H1 (cell line): ENCODE measurements around the gene ARPC4. TPM values are rescaled to one million over a fixed set of nuclear protein-coding genes. Genes with fewer than 3 reads are reported as not detected.
A peak's percentile ranks its signal among the peaks of the same experiment; 100 is the strongest.
"Not testable (repeated sequence)": the region's sequence is repeated elsewhere in the genome, so short reads cannot be mapped to it uniquely, and the experiment has no call there.

Experiments used
- CTCF ChIA-PET: fragments of 300-600 bp; sonication (Branson Sonifier 250); formaldehyde crosslinking; loops from one replicate; lab custom pipeline; 2021; ENCODE audit not compliant: partially characterized antibody; lab: Charles Lee
- POLR2A ChIA-PET: fragments of 300-600 bp; sonication (Branson Sonifier 250); formaldehyde crosslinking; loops from one replicate; lab custom pipeline; 2021; ENCODE audit warnings: inconsistent platforms; ENCODE audit not compliant: partially characterized antibody; lab: Charles Lee
- DNase-seq, 2 experiments: peaks; one replicate each; pipeline versions ENCODE4 v3.0.0 to v3.0.0-alpha.2; 2010 to 2022; ENCODE audit warnings: low spot score in 2 of 2, low read depth in 1 of 2, mixed read lengths in 1 of 2
- FAIRE-seq: peaks from 2 replicates; lab custom pipeline; 2011; peaks lifted over from hg19 to GRCh38; lab: Jason Lieb, UNC
- H2AFZ ChIP-seq: 2 replicates; pipeline ENCODE4 v1.8.1; 2012; ENCODE audit warnings: low read length, inconsistent platforms
- H2AK5ac ChIP-seq: 2 replicates; pipeline ENCODE4 v1.6.1; 2013; ENCODE audit warnings: low read depth, low read length
- H2BK120ac ChIP-seq: replicated peaks from 2 replicates; pipeline ENCODE3; 2013; ENCODE audit warnings: low read depth, low read length, inconsistent platforms
- H2BK12ac ChIP-seq: 2 replicates; pipeline ENCODE4 v1.6.1; 2013; ENCODE audit warnings: low read depth, low read length
- H2BK15ac ChIP-seq: 2 replicates; pipeline ENCODE4 v1.6.1; 2013; ENCODE audit warnings: low read length
- H2BK20ac ChIP-seq: 2 replicates; pipeline ENCODE4 v1.6.1; 2013; ENCODE audit warnings: low read length
- H2BK5ac ChIP-seq: 2 replicates; pipeline ENCODE4 v1.6.1; 2013; ENCODE audit warnings: low read depth, low read length
- H3K14ac ChIP-seq: 2 replicates; pipeline ENCODE4 v1.6.1; 2013; ENCODE audit warnings: inconsistent platforms; ENCODE audit not compliant: insufficient read length
- H3K18ac ChIP-seq: 2 replicates; pipeline ENCODE4 v1.6.1; 2013; ENCODE audit warnings: low read length; ENCODE audit errors: extremely low read depth
- H3K23ac ChIP-seq: 2 replicates; pipeline ENCODE4 v1.6.1; 2013; ENCODE audit warnings: inconsistent platforms; ENCODE audit not compliant: insufficient read length
- H3K23me2 ChIP-seq: 2 replicates; pipeline ENCODE4 v1.6.1; 2013; ENCODE audit warnings: low read depth, low read length
- H3K27ac ChIP-seq: 2 replicates; pipeline ENCODE4 v1.6.1; 2011; ENCODE audit warnings: low read depth, low read length, inconsistent platforms
- H3K27me3 ChIP-seq, 4 experiments: replicated peaks in 1 of 4; 1 replicate in 1 of 4; 2 replicates in 3 of 4; pipeline versions ENCODE4 v1.6.1 to v1.8.1; 2011 to 2013; ENCODE audit warnings: low read length in 3 of 4, mild to moderate bottlenecking in 3 of 4, inconsistent platforms in 2 of 4, mixed read lengths in 2 of 4, moderate library complexity in 1 of 4; ENCODE audit not compliant: control insufficient read depth in 3 of 4, insufficient read depth in 3 of 4; ENCODE audit errors: extremely low read depth in 1 of 4
- H3K36me3 ChIP-seq, 4 experiments: 2 replicates each; pipeline versions ENCODE4 v1.6.1 to v1.8.1; 2011 to 2013; ENCODE audit warnings: mild to moderate bottlenecking in 4 of 4, low read length in 3 of 4, moderate library complexity in 2 of 4, control low read depth in 1 of 4, inconsistent platforms in 1 of 4; ENCODE audit not compliant: insufficient read depth in 4 of 4, control insufficient read depth in 2 of 4
- H3K4ac ChIP-seq: replicated peaks from 2 replicates; pipeline ENCODE3; 2013; ENCODE audit warnings: low read length, low read depth, mixed read lengths, inconsistent platforms; ENCODE audit not compliant: insufficient read length
- H3K4me1 ChIP-seq, 4 experiments: replicated peaks in 1 of 4; 1 replicate in 1 of 4; 2 replicates in 3 of 4; pipeline versions ENCODE4 v1.6.1 to v1.8.1; 2011 to 2013; ENCODE audit warnings: low read length in 3 of 4, inconsistent platforms in 2 of 4, mixed read lengths in 1 of 4; ENCODE audit not compliant: insufficient read depth in 4 of 4, control insufficient read depth in 3 of 4
- H3K4me2 ChIP-seq, 2 experiments: 2 replicates each; pipeline versions ENCODE4 v1.6.1 to v1.8.1; 2011 to 2013; ENCODE audit warnings: low read depth in 2 of 2, low read length in 2 of 2, control low read depth in 1 of 2, inconsistent platforms in 1 of 2, mild to moderate bottlenecking in 1 of 2; ENCODE audit not compliant: insufficient read depth in 1 of 2
- H3K4me3 ChIP-seq, 4 experiments: fragments of 200-600, 300-600 bp in 1 of 4; sonication (generic), shearing (Covaris generic), sonication (Bioruptor Twin) in 1 of 4; 2 replicates each; pipeline versions ENCODE4 v1.5.1 to v1.8.1; 2011 to 2016; ENCODE audit warnings: low read length in 4 of 4, low read depth in 3 of 4, control low read depth in 2 of 4, inconsistent platforms in 2 of 4, mild to moderate bottlenecking in 2 of 4, mixed read lengths in 1 of 4, moderate library complexity in 1 of 4; ENCODE audit not compliant: insufficient read depth in 2 of 4; ENCODE audit errors: extremely low read depth in 1 of 4
- H3K56ac ChIP-seq: replicated peaks from 2 replicates; pipeline ENCODE3; 2013; ENCODE audit warnings: low read depth, mild to moderate bottlenecking, mixed read lengths, low read length, inconsistent platforms; ENCODE audit not compliant: insufficient read length
- H3K79me1 ChIP-seq: 2 replicates; pipeline ENCODE4 v1.6.1; 2013; ENCODE audit warnings: low read depth, low read length, control low read depth
- H3K79me2 ChIP-seq, 2 experiments: 2 replicates each; pipeline versions ENCODE4 v1.6.1 to v1.8.1; 2012 to 2013; ENCODE audit warnings: low read length in 2 of 2, mild to moderate bottlenecking in 2 of 2, inconsistent platforms in 1 of 2; ENCODE audit not compliant: insufficient read depth in 2 of 2, control insufficient read depth in 1 of 2
- H3K9ac ChIP-seq, 4 experiments: replicated peaks in 1 of 4; 1 replicate in 1 of 4; 2 replicates in 3 of 4; pipeline versions ENCODE4 v1.6.1 to v1.8.1; 2011 to 2013; ENCODE audit warnings: low read depth in 3 of 4, low read length in 3 of 4, control low read depth in 2 of 4, mild to moderate bottlenecking in 2 of 4, moderate library complexity in 2 of 4, inconsistent platforms in 1 of 4; ENCODE audit errors: extremely low read depth in 1 of 4
- H3K9me3 ChIP-seq, 2 experiments: 2 replicates each; pipeline versions ENCODE4 v1.6.1 to v1.8.1; 2012 to 2013; ENCODE audit warnings: mild to moderate bottlenecking in 2 of 2, moderate library complexity in 2 of 2, control low read depth in 1 of 2, inconsistent platforms in 1 of 2, low read depth in 1 of 2, low read length in 1 of 2, mixed read lengths in 1 of 2; ENCODE audit not compliant: insufficient read depth in 2 of 2
- H4K20me1 ChIP-seq, 2 experiments: replicated peaks in 1 of 2; 2 replicates each; pipeline versions ENCODE3 to v1.8.1; 2011 to 2013; ENCODE audit warnings: inconsistent platforms in 2 of 2, low read length in 2 of 2, mild to moderate bottlenecking in 1 of 2; ENCODE audit not compliant: insufficient read depth in 2 of 2, control insufficient read depth in 1 of 2
- H4K5ac ChIP-seq: 2 replicates; pipeline ENCODE4 v1.6.1; 2013; ENCODE audit warnings: low read length, low read depth, mixed read lengths, inconsistent platforms; ENCODE audit not compliant: insufficient read length
- H4K8ac ChIP-seq: 2 replicates; pipeline ENCODE4 v1.8.0; 2013; ENCODE audit warnings: mild to moderate bottlenecking, moderate library complexity, low read length, inconsistent platforms; ENCODE audit not compliant: insufficient read depth; ENCODE audit errors: extremely low read depth
- H4K91ac ChIP-seq: replicated peaks from 2 replicates; pipeline ENCODE3; 2013; ENCODE audit warnings: low read length, mixed read lengths, inconsistent platforms; ENCODE audit not compliant: insufficient read length
- MAFK ChIP-seq: IDR thresholded peaks from 2 replicates; pipeline ENCODE4 v1.6.1; 2012; ENCODE audit warnings: low read depth, mild to moderate bottlenecking, improper control_type of control experiment, low read length
- WGBS, 2 experiments: shearing (Covaris generic) in 1 of 2; methylation state at CpG; one replicate each; pipeline versions ENCODE4 v1.1.6 to v1.1.7; 2013 to 2015; ENCODE audit warnings: low lambda C conversion rate in 2 of 2, mixed read lengths in 2 of 2, inconsistent platforms in 1 of 2, low coverage in 1 of 2, missing lambda C conversion rate in 1 of 2; ENCODE audit not compliant: insufficient replicate concordance in 2 of 2, insufficient coverage in 1 of 2, insufficient read length in 1 of 2; ENCODE audit errors: extremely low coverage in 1 of 2, missing lambda C conversion rate in 1 of 2; 5-methylcytosine and 5-hydroxymethylcytosine counted together
- polyA plus RNA-seq, 7 experiments: library from polyadenylated mRNA; depleted of rRNA in 3 of 7; stranded (reverse) in 5 of 7; unstranded in 2 of 7; fragments of >200 nt in 5 of 7; fragments of 200-250 nt in 2 of 7; gene quantifications; 1 replicate in 5 of 7; 2 replicates in 1 of 7; 4 replicates in 1 of 7; pipeline versions ENCODE4 v1.2.1 to v1.2.3, GENCODE V29; 2011 to 2013; ENCODE audit warnings: missing spikeins in 2 of 7, mixed read lengths in 2 of 7
- total RNA-seq: library from RNA; stranded (reverse); fragmentation: NEBNext Ultra II Directional; extraction: Animal tissue kit (Norgen Biotek cat#: 25700); gene quantifications from 2 replicates; pipeline ENCODE4 v1.2.1, GENCODE V29; 2021
- TF ChIP-seq, protein P1 (sequence below): IDR thresholded peaks from 2 replicates; pipeline ENCODE4 v1.6.1; 2011; ENCODE audit warnings: low read length, improper control_type of control experiment

The ARPC4 gene
- total and polyA plus RNA-seq, 2 of the 8 experiments (the other 6 are each of a cell fraction or from before 2014, with no cell fraction given): 138 to 154 TPM

DNA sequence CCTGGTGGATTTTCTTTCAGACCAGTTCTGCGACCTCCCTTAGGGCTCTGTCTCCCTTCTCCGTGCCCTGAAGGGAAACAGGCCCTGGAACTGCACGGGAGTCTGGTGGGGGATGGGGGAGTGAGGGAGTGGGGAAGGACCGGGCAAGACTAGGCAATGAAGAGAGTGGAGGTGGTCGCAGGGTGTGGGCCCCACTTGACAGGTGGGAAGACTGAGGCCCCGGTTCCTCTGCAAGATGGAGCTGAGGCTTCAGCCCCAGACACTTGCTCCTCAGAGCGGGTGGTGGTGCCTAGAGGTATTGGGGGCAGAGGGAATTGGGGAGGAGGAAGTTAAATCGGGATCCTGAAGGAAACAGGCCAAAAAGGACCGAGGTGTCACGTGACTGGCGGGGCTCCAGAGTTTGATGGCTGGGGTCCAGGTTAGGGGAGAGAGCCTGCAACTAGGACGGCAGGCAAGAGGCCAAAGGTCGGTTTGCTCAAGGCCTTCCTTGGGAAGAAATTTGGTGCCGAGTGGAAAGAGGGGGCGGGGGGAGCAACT, 22.5 kb upstream of the ARPC4 start (continued):
- TF ChIP-seq, protein P1, sequence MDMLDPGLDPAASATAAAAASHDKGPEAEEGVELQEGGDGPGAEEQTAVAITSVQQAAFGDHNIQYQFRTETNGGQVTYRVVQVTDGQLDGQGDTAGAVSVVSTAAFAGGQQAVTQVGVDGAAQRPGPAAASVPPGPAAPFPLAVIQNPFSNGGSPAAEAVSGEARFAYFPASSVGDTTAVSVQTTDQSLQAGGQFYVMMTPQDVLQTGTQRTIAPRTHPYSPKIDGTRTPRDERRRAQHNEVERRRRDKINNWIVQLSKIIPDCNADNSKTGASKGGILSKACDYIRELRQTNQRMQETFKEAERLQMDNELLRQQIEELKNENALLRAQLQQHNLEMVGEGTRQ: peak; percentile 61
- no peak for TF ChIP-seq MAFK

DNA sequence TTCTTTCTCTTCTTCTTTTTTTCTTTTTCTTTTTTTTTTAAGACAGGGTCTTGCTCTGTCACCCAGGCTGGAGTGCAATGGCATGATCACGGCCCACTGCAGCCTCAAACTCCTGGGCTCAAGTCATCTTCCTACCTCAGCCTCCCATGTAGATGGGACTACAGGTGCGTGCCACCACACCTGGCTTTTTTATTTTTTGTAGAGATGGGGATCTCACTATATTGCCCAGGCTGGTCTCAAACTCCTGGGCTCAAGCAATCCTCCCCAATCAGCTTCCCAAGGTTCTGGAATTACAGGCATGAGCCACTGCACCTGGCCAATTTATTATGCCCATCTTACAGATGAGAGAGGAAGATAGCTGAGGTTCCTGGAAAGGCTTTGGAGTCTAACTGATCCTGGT, 21.9 kb upstream of the ARPC4 start:
- WGBS, 2 experiments: 100% methylated on average over 1 of the region's 2 CpGs; no CpG with 5 or more reads in 1 of the 2 experiments
- not testable (repeated sequence) for FAIRE-seq, H3K9ac ChIP-seq, DNase-seq, H3K4me2 ChIP-seq, H2AK5ac ChIP-seq, H3K23ac ChIP-seq, H4K20me1 ChIP-seq, H3K27ac ChIP-seq, H4K91ac ChIP-seq, H3K79me2 ChIP-seq, H2BK15ac ChIP-seq, H2BK20ac ChIP-seq, H3K4me3 ChIP-seq, H4K8ac ChIP-seq, H2AFZ ChIP-seq, H4K5ac ChIP-seq, H3K4ac ChIP-seq, H3K79me1 ChIP-seq, H2BK120ac ChIP-seq, H3K4me1 ChIP-seq, H3K18ac ChIP-seq, H3K14ac ChIP-seq, H2BK5ac ChIP-seq, H3K23me2 ChIP-seq, H3K36me3 ChIP-seq, H3K9me3 ChIP-seq, H3K56ac ChIP-seq, H2BK12ac ChIP-seq
- ChIA-PET CTCF (interaction anchor here (0.6 to 1.4 kb wide), 2 partner anchors 20 to 37 kb away, joined by 3 read pairs; no protein-coding TSS in a partner anchor), POLR2A (interaction anchor here (1.1 to 5.2 kb wide), 5 partner anchors 10 to 22 kb away, joined by 3 to 43 read pairs (median 8); partner anchors contain the start of genes ARPC4, OGG1 and TADA3)
- peaks cover 1 to 28% (median 23%) of the 10 kb centered on the region in 4 experiments; a peak in 6 of 7 replicates for H3K27me3 ChIP-seq
